GM12864 (cell line): ENCODE results near the gene RC3H2.
"Not testable (repeated sequence)": the region's sequence is repeated elsewhere in the genome, so short reads cannot be mapped to it uniquely, and the experiment has no call there.

ENCODE experiments used
- DNase-seq: peaks from one replicate; pipeline ENCODE4 v3.0.0-alpha.2; 2011; ENCODE audit warnings: low read depth
- H3K4me3 ChIP-seq: 2 replicates; pipeline ENCODE4 v1.5.1; 2011; ENCODE audit warnings: mild to moderate bottlenecking, low read depth, low read length, control low read depth
- TF ChIP-seq, protein P1 (sequence below): IDR thresholded peaks from 2 replicates; pipeline ENCODE4 v1.5.1; 2011; ENCODE audit warnings: low read depth, mild to moderate bottlenecking, moderate library complexity, low read length, control low read depth, inconsistent platforms; ENCODE audit errors: missing control alignments

RC3H2 gene

DNA sequence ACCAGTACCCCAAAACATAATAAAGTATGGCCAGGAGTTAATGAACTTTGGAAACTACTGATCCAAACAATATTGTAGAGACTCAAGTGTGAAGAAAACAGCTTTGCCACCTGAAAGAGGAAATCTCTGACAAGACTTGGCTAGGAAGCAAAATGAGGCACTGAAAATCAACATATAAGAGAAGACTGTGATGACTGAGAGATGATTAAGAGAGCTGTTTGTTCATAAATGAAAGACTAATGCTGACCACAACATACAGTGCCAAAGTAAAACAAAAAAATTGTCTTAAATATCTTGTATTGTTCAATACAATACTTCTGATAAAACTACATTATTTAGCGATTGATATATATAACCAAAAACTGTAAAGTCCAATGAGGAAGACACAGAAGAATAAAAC is 7.2 kb downstream of the RC3H2 start:
- TF ChIP-seq, protein P1, sequence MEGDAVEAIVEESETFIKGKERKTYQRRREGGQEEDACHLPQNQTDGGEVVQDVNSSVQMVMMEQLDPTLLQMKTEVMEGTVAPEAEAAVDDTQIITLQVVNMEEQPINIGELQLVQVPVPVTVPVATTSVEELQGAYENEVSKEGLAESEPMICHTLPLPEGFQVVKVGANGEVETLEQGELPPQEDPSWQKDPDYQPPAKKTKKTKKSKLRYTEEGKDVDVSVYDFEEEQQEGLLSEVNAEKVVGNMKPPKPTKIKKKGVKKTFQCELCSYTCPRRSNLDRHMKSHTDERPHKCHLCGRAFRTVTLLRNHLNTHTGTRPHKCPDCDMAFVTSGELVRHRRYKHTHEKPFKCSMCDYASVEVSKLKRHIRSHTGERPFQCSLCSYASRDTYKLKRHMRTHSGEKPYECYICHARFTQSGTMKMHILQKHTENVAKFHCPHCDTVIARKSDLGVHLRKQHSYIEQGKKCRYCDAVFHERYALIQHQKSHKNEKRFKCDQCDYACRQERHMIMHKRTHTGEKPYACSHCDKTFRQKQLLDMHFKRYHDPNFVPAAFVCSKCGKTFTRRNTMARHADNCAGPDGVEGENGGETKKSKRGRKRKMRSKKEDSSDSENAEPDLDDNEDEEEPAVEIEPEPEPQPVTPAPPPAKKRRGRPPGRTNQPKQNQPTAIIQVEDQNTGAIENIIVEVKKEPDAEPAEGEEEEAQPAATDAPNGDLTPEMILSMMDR = no peak

DNA sequence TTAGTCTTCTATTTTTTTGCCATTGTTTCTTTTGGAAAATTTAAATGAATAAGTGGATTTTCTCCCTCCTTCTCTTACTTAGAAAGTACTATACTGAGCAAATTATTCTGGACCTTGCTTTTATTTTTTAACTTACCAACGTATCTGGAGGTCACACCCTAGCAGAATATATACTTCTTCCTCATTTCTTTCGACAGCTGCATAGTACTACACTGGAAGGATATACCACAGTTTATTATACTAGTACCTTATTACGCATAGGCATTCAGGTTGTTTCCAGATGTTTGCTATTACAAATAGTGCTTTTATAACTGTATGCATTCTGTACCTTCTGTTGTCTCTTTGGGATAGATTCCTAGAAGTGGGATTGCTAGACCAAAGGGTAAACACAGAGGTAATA is 16.7 kb downstream of the RC3H2 start:
- TF ChIP-seq, protein P1 = no peak
- DNase-seq = no peak
- no peak overlapping the region for H3K4me3 ChIP-seq

More for the DNA sequence above, 7.2 kb downstream of the RC3H2 start:
- no peak overlapping the region for H3K4me3 ChIP-seq
- DNase-seq = no peak

DNA sequence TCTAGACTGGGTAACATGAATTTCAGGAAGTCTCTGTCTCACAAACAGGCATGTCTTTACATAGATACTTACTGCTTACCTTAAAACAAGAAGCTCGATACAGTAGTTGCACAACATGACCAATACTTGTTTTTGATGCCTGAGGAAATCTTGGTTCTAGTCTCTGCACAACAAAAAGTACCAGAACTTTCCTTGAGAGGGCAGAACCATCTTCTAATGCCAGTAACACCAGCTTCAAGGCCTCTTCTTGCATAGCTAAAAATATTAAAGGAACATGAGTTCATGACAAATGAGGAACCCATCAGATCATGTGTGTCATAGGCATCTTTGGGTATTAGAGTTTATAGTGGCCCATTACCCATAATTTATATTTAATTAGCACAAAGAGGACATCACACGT is 22.0 kb downstream of the RC3H2 start:
- no peak overlapping the region for H3K4me3 ChIP-seq
- no peak for DNase-seq
- TF ChIP-seq, protein P1 = no peak

DNA sequence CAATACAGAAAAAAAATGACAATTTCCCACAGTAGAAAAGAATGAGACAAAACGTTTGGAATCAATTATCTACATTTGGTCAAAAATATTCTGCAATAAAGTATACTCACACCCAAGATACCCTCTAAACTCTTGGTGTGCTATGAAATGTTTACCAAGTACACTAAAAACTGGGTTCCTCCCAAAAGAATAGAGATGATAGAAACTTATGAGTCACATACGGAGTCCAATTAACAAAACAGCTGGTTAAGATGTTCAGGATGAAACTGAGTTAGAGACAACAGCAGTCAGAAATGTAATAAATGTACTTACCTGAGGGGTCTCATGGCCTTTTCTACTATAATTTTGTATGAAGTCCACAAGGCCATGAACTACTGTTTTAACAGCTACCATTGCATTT is 25.7 kb downstream of the RC3H2 start:
- TF ChIP-seq, protein P1 = no peak
- H3K4me3 ChIP-seq = no peak overlapping the region
- no peak for DNase-seq

DNA sequence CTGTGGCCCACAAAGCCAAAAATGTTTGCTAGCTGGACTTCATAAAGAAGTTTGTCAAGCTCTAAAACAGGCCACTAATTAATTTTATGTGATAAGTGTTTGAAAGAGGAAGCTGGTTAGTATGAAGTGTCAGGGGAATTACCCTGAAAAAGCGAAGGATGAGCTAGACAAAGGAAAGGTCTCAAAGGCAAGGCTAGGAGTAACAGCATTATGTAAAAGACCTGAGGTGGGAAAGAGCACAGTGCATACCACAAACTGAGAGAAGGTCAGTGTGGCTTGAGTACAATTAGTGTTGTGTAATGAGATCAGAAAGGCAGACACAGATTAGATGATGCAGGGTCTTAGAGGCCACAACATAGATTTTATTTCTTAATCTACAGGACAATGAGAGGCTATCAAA is 29.6 kb downstream of the RC3H2 start:
- no peak overlapping the region for H3K4me3 ChIP-seq
- no peak for DNase-seq
- TF ChIP-seq, protein P1 = no peak

DNA sequence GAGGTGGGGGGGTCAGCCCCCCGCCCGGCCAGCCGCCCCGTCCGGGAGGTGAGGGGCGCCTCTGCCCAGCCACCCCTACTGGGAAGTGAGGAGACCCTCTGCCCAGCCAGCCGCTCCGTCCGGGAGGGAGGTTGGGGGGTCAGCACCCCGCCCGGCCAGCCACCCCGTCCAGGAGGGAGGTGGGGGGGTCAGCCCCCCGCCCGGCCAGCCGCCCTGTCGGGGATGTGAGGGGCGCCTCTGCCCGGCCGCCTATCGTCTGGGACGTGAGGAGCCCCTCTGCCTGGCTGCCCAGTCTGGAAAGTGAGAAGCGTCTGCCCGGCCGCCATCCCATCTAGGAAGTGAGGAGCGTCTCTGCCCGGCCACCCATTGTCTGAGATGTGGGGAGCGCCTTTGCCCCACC is 37.9 kb downstream of the RC3H2 start:
- DNase-seq, H3K4me3 ChIP-seq: not testable (repeated sequence)

DNA sequence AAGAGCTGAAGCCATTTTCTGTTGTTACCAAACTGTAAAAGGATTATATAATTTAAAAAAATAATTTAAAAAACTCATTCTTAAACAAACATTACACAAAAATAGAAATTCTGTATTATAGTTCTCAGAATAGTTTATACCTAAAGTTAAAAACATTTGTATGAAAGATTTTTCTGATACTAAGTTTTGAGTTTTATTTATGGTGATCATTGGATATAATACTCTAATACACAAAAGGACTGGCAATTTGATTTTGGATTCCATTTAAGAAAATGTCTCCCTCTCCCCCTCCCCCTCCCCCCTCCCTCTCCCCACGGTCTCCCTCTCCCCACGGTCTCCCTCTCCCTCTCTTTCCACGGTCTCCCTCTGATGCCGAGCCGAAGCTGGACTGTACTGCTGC is 39.1 kb downstream of the RC3H2 start:
- no peak overlapping the region for H3K4me3 ChIP-seq
- TF ChIP-seq, protein P1 = no peak
- no peak for DNase-seq

DNA sequence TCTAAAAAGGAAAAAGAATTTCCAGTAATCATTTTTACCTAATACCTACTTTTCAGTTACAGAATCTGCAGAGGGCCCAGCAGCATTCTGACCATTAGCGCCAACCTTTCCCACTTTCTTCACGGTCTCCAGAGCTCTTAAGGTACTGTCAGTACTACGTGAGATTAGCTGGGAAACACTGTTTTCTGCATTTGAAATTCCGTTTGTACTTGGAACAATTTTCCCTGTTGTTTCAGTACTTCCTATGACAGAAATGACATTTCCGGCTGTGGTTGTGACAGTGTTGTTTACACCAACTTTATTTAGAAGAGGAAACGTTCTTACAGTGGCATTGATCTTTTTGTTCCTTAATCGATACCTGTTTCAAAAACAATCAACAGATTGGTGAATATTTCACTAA is 39.9 kb downstream of the RC3H2 start:
- H3K4me3 ChIP-seq = no peak overlapping the region
- no peak for DNase-seq
- TF ChIP-seq, protein P1 = no peak
